Measurements from ENCODE around the gene ZNF208.
"Not testable (repeated sequence)": the region's sequence is repeated elsewhere in the genome, so short reads cannot be mapped to it uniquely, and the experiment has no call there.

Gene ZNF208

GRCh38 chr19:21884786-21885185, 126.0 kb downstream of the ZNF208 start:
- not testable (repeated sequence) for H3K18ac ChIP-seq (ENCODE audit: low read length); H3K4me2 ChIP-seq (ENCODE audit: low read length); H3K23ac ChIP-seq (ENCODE audit: low read length); H2BK5ac ChIP-seq (ENCODE audit: low read length); H3K79me2 ChIP-seq (ENCODE audit: control insufficient read depth, insufficient read depth, low read length); H2BK15ac ChIP-seq (replicated peaks; ENCODE audit: low read depth); H4K5ac ChIP-seq (ENCODE audit: low read length); H3K27me3 ChIP-seq (ENCODE audit: insufficient read depth, low read length, poor library complexity); H3K79me1 ChIP-seq (ENCODE audit: low read length); H3K4me1 ChIP-seq (ENCODE audit: control insufficient read depth, low read depth, low read length); DNase-seq; H2BK120ac ChIP-seq (ENCODE audit: low read depth, low read length); H3K9ac ChIP-seq (ENCODE audit: low read length); H2AK5ac ChIP-seq (ENCODE audit: low read length); H4K8ac ChIP-seq (ENCODE audit: low read depth, low read length); H3K36me3 ChIP-seq (ENCODE audit: control insufficient read depth, insufficient read depth, low read length); H3K27ac ChIP-seq (ENCODE audit: low read depth, low read length); H3K4ac ChIP-seq (ENCODE audit: low read depth, low read length); H3K56ac ChIP-seq (ENCODE audit: low read length); H3K4me3 ChIP-seq (ENCODE audit: low read length)
- WGBS (ENCODE audit: extremely low coverage, insufficient coverage, low lambda C conversion rate) = no CpG with 5 or more reads among the region's 8 CpGs

DNA sequence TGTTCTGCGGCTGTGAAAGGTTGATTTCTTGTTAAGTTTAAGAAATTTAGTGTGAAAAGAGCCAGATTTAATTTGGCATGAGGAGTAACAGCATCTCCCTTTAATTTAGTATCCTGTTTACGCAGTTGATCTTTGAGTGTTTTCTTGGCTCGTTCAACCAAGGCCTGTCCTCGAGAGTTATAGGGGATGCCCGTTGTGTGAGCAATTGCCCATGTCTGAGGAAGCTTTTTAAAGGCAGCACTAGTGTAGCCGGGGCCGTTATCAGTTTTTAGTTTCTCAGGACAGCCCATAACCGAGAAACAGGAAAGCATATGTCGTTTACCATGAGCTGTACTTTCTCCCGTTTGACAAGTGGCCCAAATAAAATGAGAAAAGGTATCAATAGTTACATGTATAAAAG, 127.2 kb downstream of the ZNF208 start:
- Histone ChIP-seq H3K4me2 (ENCODE audit: low read length) (no peak overlapping the region), H2AK5ac (ENCODE audit: low read length) (no peak overlapping the region), H3K27ac (ENCODE audit: low read depth, low read length) (no peak overlapping the region), H3K79me2 (ENCODE audit: control insufficient read depth, insufficient read depth, low read length) (no peaks in the 10 kb centered on the region), H3K23ac (ENCODE audit: low read length) (no peak overlapping the region), H3K27me3 (ENCODE audit: insufficient read depth, low read length, poor library complexity) (no peaks in the 10 kb centered on the region), H3K79me1 (ENCODE audit: low read length) (no peaks in the 10 kb centered on the region), H4K5ac (ENCODE audit: low read length) (no peak overlapping the region), H2BK5ac (ENCODE audit: low read length) (no peak overlapping the region), H3K36me3 (ENCODE audit: control insufficient read depth, insufficient read depth, low read length) (no peaks in the 10 kb centered on the region), H3K56ac (ENCODE audit: low read length) (no peak overlapping the region), H4K8ac (ENCODE audit: low read depth, low read length) (no peak overlapping the region), H3K4me1 (ENCODE audit: control insufficient read depth, low read depth, low read length) (no peaks in the 10 kb centered on the region), H2BK15ac (replicated peaks; ENCODE audit: low read depth) (no peak overlapping the region), H3K4ac (ENCODE audit: low read depth, low read length) (no peak overlapping the region), H3K18ac (ENCODE audit: low read length) (no peak overlapping the region), H2BK120ac (ENCODE audit: low read depth, low read length) (no peak overlapping the region), H3K9ac (ENCODE audit: low read length) (no peak overlapping the region), H3K4me3 (ENCODE audit: low read length) (no peak overlapping the region)
- DNase-seq = no peak
- no CpG with 5 or more reads among the region's 10 CpGs for WGBS (ENCODE audit: extremely low coverage, insufficient coverage, low lambda C conversion rate)

Measured in mesendoderm (in vitro differentiated cells).